Stimulated activated naive CD8-positive, alpha-beta T cell treated with anti-CD3 and anti-CD28 coated beads, Interleukin-15, Interleukin-2, amounts not matched to agents 100 U/mL and 50 U/mL, for 24 hours (primary cell): Measurements from ENCODE around the gene MALSU1.

Source experiments
- ATAC-seq: fragments of 150-1000 bp; cut with Tn5 transposase; one replicate; pipeline ENCODE4 v1.10.0; 2021
- DNase-seq: peaks from one replicate; pipeline ENCODE4 v3.0.0; 2021

The MALSU1 gene

DNA sequence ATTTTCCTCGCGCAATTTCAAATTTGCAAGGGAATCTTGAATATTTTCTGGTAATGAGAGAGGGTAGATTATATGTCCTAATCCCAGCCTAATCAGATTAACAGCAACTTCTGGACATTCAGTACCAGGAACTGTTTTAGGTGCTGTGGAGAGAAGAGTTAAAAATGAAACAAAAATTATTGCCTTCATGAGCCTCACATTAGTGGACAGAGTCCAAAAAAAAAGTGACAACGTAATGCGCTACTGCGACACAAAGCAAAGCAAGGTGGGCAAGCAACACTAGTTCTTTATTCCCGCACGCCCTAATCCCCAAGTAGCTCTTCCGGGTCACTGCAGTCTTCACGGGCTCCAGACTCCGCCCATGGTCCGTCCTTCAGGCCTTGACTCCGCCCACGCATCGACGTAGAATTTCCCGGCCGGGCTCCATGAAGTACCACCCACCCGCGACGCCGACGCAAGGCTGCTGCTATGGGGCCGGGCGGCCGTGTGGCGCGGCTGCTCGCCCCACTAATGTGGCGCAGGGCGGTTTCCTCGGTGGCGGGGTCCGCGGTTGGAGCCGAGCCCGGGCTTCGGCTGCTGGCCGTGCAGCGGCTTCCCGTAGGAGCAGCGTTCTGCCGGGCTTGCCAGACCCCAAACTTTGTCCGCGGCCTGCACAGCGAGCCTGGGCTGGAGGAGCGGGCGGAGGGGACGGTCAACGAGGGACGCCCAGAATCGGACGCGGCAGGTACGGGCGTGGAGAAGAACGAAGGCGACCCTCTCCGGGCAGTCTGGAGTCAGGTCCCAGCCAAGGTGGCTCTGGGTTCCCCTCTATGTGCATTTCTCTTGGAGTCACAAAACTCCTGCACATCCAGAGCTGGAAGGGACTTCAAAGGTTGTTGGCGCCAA, at the start of gene MALSU1:
TSS of gene MALSU1 (plus strand) at position 455 of the 885 bp plus-strand sequence. CDS start at position 469, 14 bp downstream.
- ATAC-seq (peak; percentile 99), DNase-seq (peak; percentile 98)

DNA sequence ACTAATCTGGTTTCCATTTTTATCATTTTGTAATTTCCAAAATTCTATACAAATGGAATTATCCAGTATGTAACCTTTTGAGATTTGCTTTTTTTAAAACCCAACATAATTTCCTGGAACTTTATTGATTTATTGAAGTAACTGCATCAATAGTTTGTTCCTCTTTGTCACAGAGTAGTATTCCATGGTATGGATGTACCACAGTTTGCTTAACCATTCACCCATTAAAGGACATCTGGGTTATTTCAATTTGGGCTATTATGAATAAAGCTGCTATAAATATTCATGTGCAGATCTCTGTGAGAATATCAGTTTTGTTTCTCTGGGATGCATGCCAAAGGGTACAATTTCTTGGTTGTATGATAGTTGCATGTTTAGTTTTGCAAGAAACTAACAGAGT, 49.7 kb upstream of the MALSU1 start:
- ATAC-seq (no peak), DNase-seq (no peak)

- DNase-seq (no peak), ATAC-seq (no peak)
Observed at GRCh38 chr7:23254051-23254681, 45.0 kb upstream of the MALSU1 start.

- DNase-seq (no peak), ATAC-seq (no peak)
Observed at GRCh38 chr7:23256731-23257130, 42.4 kb upstream of the MALSU1 start.

DNA sequence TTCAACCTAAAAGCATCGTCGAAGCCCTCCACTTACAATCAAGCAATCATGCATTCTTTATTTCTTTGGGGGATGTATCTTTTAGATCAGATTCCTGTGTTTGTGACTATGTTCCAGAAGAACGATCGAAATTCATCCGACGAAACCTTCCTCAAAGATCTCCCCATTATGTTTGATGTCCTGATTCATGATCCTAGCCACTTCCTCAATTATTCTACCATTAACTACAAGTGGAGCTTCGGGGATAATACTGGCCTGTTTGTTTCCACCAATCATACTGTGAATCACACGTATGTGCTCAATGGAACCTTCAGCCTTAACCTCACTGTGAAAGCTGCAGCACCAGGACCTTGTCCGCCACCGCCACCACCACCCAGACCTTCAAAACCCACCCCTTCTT, 38.8 kb upstream of the MALSU1 start:
- DNase-seq (no peak), ATAC-seq (no peak)

GRCh38 chr7:23261843-23262452, 37.2 kb upstream of the MALSU1 start:
- DNase-seq, result peak; percentile 68
- peak; percentile 86 for ATAC-seq

- ATAC-seq, result no peak
- no peak for DNase-seq
Observed at GRCh38 chr7:23264916-23265458, 34.2 kb upstream of the MALSU1 start.

DNA sequence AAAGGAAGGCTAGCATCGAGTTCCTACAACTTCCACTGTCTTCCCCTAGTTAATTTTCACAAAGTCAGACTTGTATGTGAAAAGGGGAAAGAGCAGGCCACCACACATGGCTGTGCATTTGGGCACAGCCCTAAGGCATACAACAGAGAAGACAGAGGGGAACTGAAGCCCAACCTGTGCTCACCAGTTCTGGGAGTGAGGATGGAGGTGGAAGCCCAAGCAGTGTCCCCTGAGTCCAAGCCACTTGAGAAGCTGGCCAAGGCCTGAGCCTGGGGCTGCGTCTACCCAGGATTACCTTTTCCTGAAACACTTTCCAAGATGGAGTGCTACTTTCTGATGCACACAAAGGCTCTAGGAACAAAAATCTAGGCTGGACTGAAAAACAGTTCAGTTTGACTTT, 32.2 kb upstream of the MALSU1 start:
- DNase-seq, result no peak
- ATAC-seq, result no peak

- no peak for ATAC-seq
- no peak for DNase-seq
Observed at GRCh38 chr7:23267357-23267756, 31.8 kb upstream of the MALSU1 start.

DNA sequence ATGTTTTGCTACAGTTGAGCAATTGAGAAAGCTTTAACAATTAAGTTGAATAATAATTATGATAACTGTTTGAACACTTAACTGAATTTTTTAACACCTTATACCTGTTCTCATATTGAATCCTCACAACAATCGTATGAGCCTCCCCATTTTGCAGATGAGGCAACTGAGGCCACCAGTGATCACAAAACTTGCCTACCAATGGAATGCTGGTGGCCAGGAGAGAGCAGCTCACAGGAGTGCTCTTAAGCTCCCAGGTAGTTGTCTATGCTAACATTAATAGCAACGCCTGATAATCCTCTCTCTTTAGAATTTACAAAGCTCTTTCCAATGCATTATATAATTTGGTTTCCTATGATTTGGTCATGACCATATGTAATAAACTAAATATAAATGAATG, 31.0 kb upstream of the MALSU1 start:
- DNase-seq, result no peak
- ATAC-seq, result no peak

- no peak for DNase-seq
- no peak for ATAC-seq
Observed at GRCh38 chr7:23268746-23269145, 30.4 kb upstream of the MALSU1 start.

GRCh38 chr7:23272275-23272674, 26.9 kb upstream of the MALSU1 start:
- DNase-seq (no peak), ATAC-seq (no peak)

DNA sequence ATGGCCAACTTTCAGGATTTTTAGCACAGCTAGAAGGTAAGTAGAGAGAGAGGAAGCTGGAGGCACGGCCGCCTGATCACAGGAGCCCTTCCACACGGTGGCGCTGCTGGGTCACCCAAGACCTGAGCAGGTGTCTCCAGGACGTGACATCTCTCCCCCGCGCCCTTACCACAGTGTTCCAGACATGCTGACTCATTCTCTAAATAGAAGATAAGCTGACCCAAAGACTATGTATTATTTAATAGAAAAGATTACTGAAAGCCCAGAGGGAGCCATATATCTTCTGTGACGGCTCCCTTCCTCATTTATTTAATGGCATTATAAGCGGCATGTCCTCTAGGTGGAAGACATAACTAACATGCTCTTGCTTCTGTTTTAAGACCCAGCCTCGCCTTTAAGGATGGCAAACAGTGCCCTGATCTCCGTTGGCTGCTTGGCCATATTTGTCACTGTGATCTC, 26.0 kb upstream of the MALSU1 start:
- ATAC-seq (peak; percentile 98), DNase-seq (peak; percentile 94)

DNA sequence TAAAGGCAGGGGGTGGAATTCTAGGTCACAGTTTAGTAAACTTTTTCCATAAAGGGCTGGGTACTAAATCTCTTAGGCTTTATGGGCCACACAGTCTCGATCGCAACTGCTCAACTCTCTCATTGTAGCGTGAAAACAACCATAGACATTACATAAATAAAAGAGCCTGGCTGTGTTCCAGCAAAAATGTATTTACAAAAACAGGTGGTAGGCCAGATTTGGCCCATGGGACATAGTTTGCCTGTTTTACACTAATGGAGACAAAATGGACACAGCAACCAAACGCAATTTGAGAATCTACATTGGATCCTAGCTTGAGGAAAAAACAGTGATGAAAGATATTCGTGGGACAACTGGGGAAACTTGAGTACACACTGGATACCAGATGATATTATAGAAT, 23.2 kb upstream of the MALSU1 start:
- no peak for ATAC-seq
- DNase-seq, result no peak

DNA sequence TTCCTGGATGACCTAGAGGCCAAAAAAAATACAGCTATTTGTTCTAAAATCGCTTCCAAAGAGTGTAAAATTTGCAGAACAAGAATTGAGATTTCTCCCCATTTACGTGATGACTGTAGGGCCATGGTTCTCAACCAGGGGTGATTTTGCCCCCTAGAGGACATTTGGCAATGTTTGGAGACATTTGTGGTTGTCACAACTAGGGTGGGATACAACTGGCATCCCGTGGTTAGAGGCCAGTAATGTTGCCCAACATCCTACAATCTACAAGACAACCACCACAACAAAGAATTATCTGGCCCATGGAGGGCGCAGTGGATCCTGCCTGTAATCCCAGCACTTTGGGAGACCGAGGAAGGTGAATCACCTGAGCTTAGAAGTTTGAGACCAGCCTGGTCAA, 22.8 kb upstream of the MALSU1 start:
- DNase-seq (no peak), ATAC-seq (no peak)

DNA sequence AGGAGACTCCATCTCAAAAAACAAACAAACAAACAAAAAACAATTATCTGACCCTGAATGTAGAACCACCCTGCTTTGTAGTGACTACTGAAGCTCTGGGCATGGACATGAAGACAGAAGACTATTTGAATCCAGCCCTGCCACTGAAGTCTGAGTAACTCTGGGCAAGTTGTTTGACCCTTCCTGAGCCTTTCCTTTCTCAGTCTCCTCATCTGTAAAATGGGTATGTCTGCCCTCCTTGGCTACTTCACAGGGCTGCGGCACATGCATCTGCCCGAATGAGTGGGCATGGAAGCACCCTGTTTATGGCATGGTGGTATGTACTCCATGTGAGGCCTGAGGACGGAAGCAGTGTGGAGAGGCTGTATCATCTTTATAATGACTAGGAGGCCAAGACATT, 22.2 kb upstream of the MALSU1 start:
- DNase-seq, result no peak
- ATAC-seq, result no peak

GRCh38 chr7:23277359-23277989, 21.7 kb upstream of the MALSU1 start:
- DNase-seq (peak; percentile 19), ATAC-seq (no peak)

DNA sequence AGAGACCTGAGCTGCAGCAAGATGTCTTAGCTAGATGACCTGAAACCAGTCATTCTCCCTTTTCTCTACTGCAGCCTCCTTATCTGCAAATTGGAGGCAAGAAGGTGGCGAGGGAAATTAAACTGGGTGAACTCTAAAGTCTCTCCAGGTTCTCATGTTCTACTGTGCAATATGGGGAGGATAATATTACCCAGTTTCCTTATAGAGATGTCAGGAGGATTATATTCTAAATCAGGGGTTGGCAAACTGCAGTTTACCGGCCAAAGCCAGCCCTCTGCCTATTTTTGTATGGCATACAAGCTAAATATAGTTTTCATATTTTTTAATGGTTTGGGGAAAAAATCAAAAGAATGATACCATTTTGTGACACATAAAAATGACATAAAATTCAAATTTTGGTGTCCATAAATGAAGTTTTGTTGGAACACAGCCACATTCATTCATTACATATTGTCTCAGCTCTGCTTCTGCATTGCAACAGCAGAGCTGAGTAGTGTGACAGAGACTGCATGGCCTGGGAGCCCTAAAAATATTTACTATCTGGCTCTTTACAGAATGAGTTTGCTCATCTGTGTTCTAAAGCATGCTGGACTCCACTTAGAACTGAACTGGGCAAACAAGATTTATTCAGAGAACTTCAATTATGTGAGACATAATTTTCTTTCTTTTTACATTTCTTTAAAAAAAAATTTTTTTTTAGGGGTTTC, 19.2 kb upstream of the MALSU1 start:
- DNase-seq (no peak), ATAC-seq (no peak)

DNA sequence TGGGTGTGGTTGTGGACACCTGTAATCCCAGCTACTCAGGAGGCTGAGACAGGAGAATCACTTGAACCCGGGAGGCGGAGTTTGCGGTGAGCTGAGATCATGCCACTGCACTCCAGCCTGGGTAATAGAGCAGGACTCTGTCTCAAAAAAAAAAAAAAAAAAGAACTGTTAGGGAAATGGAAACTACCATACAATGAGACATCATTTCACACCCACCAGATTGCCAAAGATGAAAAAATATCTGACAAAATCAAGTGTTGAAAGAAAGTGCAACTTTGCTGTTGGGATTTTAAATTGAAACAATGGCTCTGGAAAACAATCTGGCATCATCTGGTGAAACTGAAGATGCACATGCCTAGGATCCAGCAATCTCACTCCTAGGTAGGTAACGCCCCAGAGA, 16.1 kb upstream of the MALSU1 start:
- DNase-seq (no peak), ATAC-seq (no peak)

GRCh38 chr7:23284871-23285270, 14.3 kb upstream of the MALSU1 start:
- ATAC-seq (no peak), DNase-seq (no peak)
